ENCODE data around the gene ADD2. TPM values are rescaled to one million over a fixed set of nuclear protein-coding genes. Genes with fewer than 3 reads are reported as not detected.

ADD2 gene
- polyA plus RNA-seq, 3 donors: 5.5 to 5.7 (median 5.6) TPM

- no peak for DNase-seq (ENCODE audit: low read depth in 3 of 3, low spot score in 2 of 3)
These were observed 159.6 kb downstream of the ADD2 start for GRCh38 chr2:70608373-70608772.

- no peak for DNase-seq (ENCODE audit: low read depth in 3 of 3, low spot score in 2 of 3)
These were observed 160.9 kb downstream of the ADD2 start for GRCh38 chr2:70607121-70607561.

Other genes starting within 250 kb of the ADD2 start
- gene TGFA, start 214.4 kb downstream of the ADD2 start, polyA plus RNA-seq (ENCODE audit: insufficient read length in 3 of 3): 10 to 100 TPM; 15.8 to 18.5 (median 17.6) TPM
- gene FIGLA, start 22.4 kb upstream of the ADD2 start, polyA plus RNA-seq (ENCODE audit: insufficient read length in 3 of 3): not detected
- gene CLEC4F, start 52.4 kb upstream of the ADD2 start, polyA plus RNA-seq (ENCODE audit: insufficient read length in 3 of 3): under 1 TPM in 1 of 3 donors, not detected in 2; 0.08 TPM
- gene CD207, start 67.6 kb upstream of the ADD2 start, polyA plus RNA-seq (ENCODE audit: insufficient read length in 3 of 3): under 1 TPM; 0.07 to 0.18 (median 0.08) TPM
- gene VAX2, start 132.4 kb upstream of the ADD2 start, polyA plus RNA-seq (ENCODE audit: insufficient read length in 3 of 3): 1 to 10 TPM in 1 of 3 donors, under 1 TPM in 2; 0.17 to 1.5 (median 0.67) TPM
- 10 to 100 TPM; 58.0 to 68.8 (median 67.3) TPM for gene ATP6V1B1, start 167.7 kb upstream of the ADD2 start, polyA plus RNA-seq (ENCODE audit: insufficient read length in 3 of 3)
- gene ANKRD53, start 210.4 kb upstream of the ADD2 start, polyA plus RNA-seq (ENCODE audit: insufficient read length in 3 of 3): 1 to 10 TPM in 1 of 3 donors, under 1 TPM in 2; 0.37 to 1.1 (median 0.49) TPM
- gene TEX261, start 226.7 kb upstream of the ADD2 start, polyA plus RNA-seq (ENCODE audit: insufficient read length in 3 of 3): 10 to 100 TPM; 52.6 to 55.6 (median 53.4) TPM

Data from right renal cortex interstitium (tissue), 3 donors.